Transverse colon (tissue), 4 donors: ENCODE data around the gene EVC. TPM values are rescaled to one million over a fixed set of nuclear protein-coding genes. Genes with fewer than 3 reads are reported as not detected.
"Not testable (repeated sequence)": the region's sequence is repeated elsewhere in the genome, so short reads cannot be mapped to it uniquely, and the experiment has no call there.

Experiments used
- DNase-seq: peaks from one replicate; pipeline ENCODE4 v3.0.0-alpha.2; 2019
- H3K27ac ChIP-seq, 4 donors: fragments of 200-600 bp; sonication (generic); 2 replicates each; pipeline ENCODE4 v1.5.1; 2016 to 2018; ENCODE audit warnings: inconsistent platforms in 4 of 4
- H3K27me3 ChIP-seq: fragments of 200-600 bp; sonication (generic); 2 replicates; pipeline ENCODE4 v1.5.1; 2017; ENCODE audit warnings: inconsistent platforms
- H3K36me3 ChIP-seq, 4 donors: fragments of 200-600 bp; sonication (generic); 2 replicates each; pipeline ENCODE4 v1.5.1; 2017 to 2019; ENCODE audit warnings: inconsistent platforms in 4 of 4
- H3K4me1 ChIP-seq, 4 donors: fragments of 200-600 bp; sonication (generic); 2 replicates each; pipeline ENCODE4 v1.5.1; 2017 to 2020; ENCODE audit warnings: inconsistent platforms in 4 of 4
- H3K4me3 ChIP-seq, 4 donors: fragments of 200-600 bp; sonication (generic); 1 replicate in 1 of 4; 2 replicates in 3 of 4; pipeline versions ENCODE4 v1.5.1 to v1.6.1; 2017 to 2019; ENCODE audit warnings: inconsistent platforms in 4 of 4
- H3K9me3 ChIP-seq, 2 donors: fragments of 200-600 bp; sonication (generic); 2 replicates each; pipeline ENCODE4 v1.5.1; 2017 to 2019; ENCODE audit warnings: inconsistent platforms in 2 of 2
- CTCF ChIP-seq, 5 experiments: fragments of 200-600 bp in 3 of 5; fragments of 450-650 bp in 2 of 5; sonication (generic) in 3 of 5; IDR thresholded peaks; 1 replicate in 2 of 5; 2 replicates in 3 of 5; pipeline ENCODE4 v1.5.1; 2016 to 2017; ENCODE audit warnings: antibody characterized with exemption in 5 of 5, inconsistent platforms in 3 of 5, mild to moderate bottlenecking in 2 of 5, moderate library complexity in 1 of 5
- EP300 ChIP-seq: sonication (generic); formaldehyde crosslinking; IDR thresholded peaks from one replicate; pipeline ENCODE4 v1.6.1; 2017; ENCODE audit warnings: antibody characterized with exemption, low read depth
- POLR2A ChIP-seq: fragments of 450-650 bp; IDR thresholded peaks from one replicate; pipeline ENCODE4 v1.6.1; 2016; ENCODE audit warnings: antibody characterized with exemption, mild to moderate bottlenecking, moderate library complexity
- POLR2AphosphoS5 ChIP-seq, 3 donors: sonication (generic); formaldehyde crosslinking; IDR thresholded peaks; one replicate each; pipeline ENCODE4 v1.6.1; 2016; ENCODE audit warnings: antibody characterized with exemption in 3 of 3
- WGBS, 2 donors: methylation state at CpG; one replicate each; pipeline ENCODE4 v1.1.5; 2018; ENCODE audit warnings: low coverage in 1 of 2; 5-methylcytosine and 5-hydroxymethylcytosine counted together
- in situ Hi-C, 4 donors: fragments of 200-750 bp; cut with MboI; loops; one replicate each; pipeline versions ENCODE4 v1.15.0 to v1.15.1; 2017; ENCODE audit warnings: low sequenced_read_pairs in 3 of 4, low pct_ligation_motif_present in 1 of 4, low pct_unique_long_range_greater_than_20kb in 1 of 4
- intact Hi-C: fragments of 100-400 bp; cut with DNase I; formaldehyde crosslinking; loops from one replicate; pipeline ENCODE4 v1.15.1; 2023; ENCODE audit warnings: low total_unique reads
- total RNA-seq, 4 donors: library from RNA; depleted of rRNA; stranded (reverse); fragments of >200 nt; gene quantifications; one replicate each; pipeline ENCODE4 v1.1.0, GENCODE V29; 2016

EVC gene
- total RNA-seq, 4 donors from 2014 or later = 6.0 to 45.8 (median 12.0) TPM

- no peaks in the 10 kb centered on the region for H3K36me3 ChIP-seq
- intact Hi-C loops (no loop called here), in situ Hi-C loops (no loop called here)
- H3K27ac ChIP-seq = no peak overlapping the region
- H3K4me1 ChIP-seq = no peaks in the 10 kb centered on the region
- WGBS, 2 donors = 77 to 83% methylated on average over 3 of the region's 3 CpGs
- H3K27me3 ChIP-seq = no peaks in the 10 kb centered on the region
- no peaks in the 10 kb centered on the region for H3K9me3 ChIP-seq
- H3K4me3 ChIP-seq = no peak overlapping the region
- DNase-seq = no peak
- TF ChIP-seq CTCF (IDR thresholded peaks at IDR 0.05) (no peak), POLR2A (no peak), POLR2AphosphoS5 (IDR thresholded peaks at IDR 0.05) (no peak), EP300 (no peak)
Measured at GRCh38 chr4:5854929-5855328, 143.9 kb downstream of the EVC start.

- in situ Hi-C loops, DNase-seq, H3K27me3 ChIP-seq, H3K4me3 ChIP-seq, H3K9me3 ChIP-seq, intact Hi-C loops, H3K27ac ChIP-seq, H3K4me1 ChIP-seq, H3K36me3 ChIP-seq: not testable (repeated sequence)
- 92 to 95% methylated on average over 3 of the region's 3 CpGs for WGBS, 2 donors
Measured at GRCh38 chr4:5856362-5856761, 145.4 kb downstream of the EVC start.

GRCh38 chr4:5857199-5857598, 146.2 kb downstream of the EVC start:
- in situ Hi-C loops = no loop called here
- H3K9me3 ChIP-seq = no peaks in the 10 kb centered on the region
- no peak overlapping the region for H3K4me3 ChIP-seq
- intact Hi-C loops = no loop called here
- no peak for DNase-seq
- no peaks in the 10 kb centered on the region for H3K4me1 ChIP-seq
- no peak overlapping the region for H3K27ac ChIP-seq
- H3K36me3 ChIP-seq = no peaks in the 10 kb centered on the region
- 43 to 78% methylated on average over 1 to 2 of the region's 2 CpGs for WGBS, 2 donors
- TF ChIP-seq POLR2AphosphoS5 (IDR thresholded peaks at IDR 0.05) (no peak), CTCF (IDR thresholded peaks at IDR 0.05) (no peak), EP300 (no peak), POLR2A (no peak)
- no peaks in the 10 kb centered on the region for H3K27me3 ChIP-seq

- 73 to 82% methylated on average over 4 to 16 of the region's 16 CpGs for WGBS, 2 donors
- Histone ChIP-seq H3K36me3 (no peaks in the 10 kb centered on the region), H3K4me3 (no peak overlapping the region), H3K27me3 (no peaks in the 10 kb centered on the region), H3K9me3 (no peaks in the 10 kb centered on the region), H3K4me1 (no peaks in the 10 kb centered on the region), H3K27ac (no peak overlapping the region)
- no peak for DNase-seq
- in situ Hi-C loops = no loop called here
- intact Hi-C loops = no loop called here
- TF ChIP-seq POLR2A = no peak
- TF ChIP-seq POLR2AphosphoS5 (IDR thresholded peaks at IDR 0.05) = no peak
- TF ChIP-seq CTCF (IDR thresholded peaks at IDR 0.05) = no peak
- no peak for TF ChIP-seq EP300
Measured at GRCh38 chr4:5858020-5858769, 147.2 kb downstream of the EVC start.
